M059J (cell line): ENCODE data around the gene KRT16. TPM values are rescaled to one million over a fixed set of nuclear protein-coding genes. Genes with fewer than 3 reads are reported as not detected.
"Not testable (repeated sequence)": the region's sequence is repeated elsewhere in the genome, so short reads cannot be mapped to it uniquely, and the experiment has no call there.

Source experiments
- DNase-seq: peaks from one replicate; pipeline ENCODE4 v3.0.0-alpha.2; 2012; ENCODE audit warnings: low read depth
- total RNA-seq: library from RNA; depleted of rRNA; stranded (reverse); fragments of >200 nt; shearing (Covaris generic); gene quantifications from 2 replicates; pipeline ENCODE4 v1.2.3, GENCODE V29; 2014

The KRT16 gene
- total RNA-seq, 1 experiment from 2014 or later = 0.15 TPM

DNA sequence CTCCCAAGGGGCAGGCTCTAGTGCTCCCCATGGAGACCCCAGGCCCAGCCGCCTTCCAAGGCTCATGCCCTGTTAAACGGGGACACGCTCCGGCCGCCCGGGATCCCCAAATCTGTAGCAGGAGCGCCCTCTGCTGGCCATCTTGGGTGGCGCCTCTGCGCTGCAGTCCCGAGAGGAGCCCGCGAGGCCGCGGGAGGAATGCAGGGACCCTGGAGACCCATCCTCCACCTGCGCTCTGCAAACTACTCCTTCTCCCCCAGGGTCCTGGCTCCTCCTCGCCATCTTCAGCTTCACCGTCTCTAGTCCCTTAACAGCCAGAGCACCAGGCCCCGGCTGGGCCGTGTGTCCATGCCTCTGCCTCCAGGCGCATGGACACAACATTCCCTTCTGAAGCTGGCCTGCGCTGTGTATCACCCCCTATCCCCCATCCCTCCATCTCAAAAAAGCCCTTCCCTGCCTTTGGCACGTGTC lies 35.4 kb upstream of the KRT16 start:
- DNase-seq = peak; percentile 71

DNA sequence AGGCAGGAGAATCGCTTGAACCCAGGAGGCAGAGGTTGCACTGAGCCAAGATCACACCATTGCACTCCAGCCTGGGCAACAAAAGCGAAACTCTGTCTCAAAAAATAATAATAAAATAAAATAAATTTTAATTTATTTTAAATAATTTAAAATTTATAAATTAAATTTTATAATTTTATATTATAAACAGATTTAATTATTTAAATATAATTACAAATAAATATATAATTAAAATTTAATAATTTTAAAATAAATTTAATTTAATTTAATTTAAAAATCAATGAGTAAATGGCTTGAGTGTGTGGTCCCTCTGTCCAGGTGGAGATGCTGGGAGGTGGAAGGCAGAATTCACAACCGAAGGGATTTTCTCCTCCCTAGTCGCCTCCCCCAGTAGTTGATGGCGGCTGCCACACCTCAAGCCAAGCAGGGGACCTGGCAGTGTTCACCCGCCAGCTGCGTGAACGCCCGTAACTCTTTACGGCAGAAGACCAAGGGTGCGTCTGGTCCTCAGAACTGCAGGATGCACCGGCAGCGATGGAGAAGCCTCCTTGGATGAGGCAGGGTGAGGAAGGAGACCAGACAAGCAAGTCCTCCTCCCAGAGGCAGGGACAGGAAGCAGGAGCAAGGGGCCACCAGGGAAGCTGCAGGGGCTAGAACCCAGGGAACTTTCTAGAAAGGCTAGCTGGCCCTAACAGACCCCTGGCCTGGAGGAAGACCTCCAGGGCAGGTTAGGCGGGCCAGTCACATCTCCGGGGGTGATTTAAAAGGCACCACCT lies 34.7 kb upstream of the KRT16 start:
- no peak for DNase-seq

DNA sequence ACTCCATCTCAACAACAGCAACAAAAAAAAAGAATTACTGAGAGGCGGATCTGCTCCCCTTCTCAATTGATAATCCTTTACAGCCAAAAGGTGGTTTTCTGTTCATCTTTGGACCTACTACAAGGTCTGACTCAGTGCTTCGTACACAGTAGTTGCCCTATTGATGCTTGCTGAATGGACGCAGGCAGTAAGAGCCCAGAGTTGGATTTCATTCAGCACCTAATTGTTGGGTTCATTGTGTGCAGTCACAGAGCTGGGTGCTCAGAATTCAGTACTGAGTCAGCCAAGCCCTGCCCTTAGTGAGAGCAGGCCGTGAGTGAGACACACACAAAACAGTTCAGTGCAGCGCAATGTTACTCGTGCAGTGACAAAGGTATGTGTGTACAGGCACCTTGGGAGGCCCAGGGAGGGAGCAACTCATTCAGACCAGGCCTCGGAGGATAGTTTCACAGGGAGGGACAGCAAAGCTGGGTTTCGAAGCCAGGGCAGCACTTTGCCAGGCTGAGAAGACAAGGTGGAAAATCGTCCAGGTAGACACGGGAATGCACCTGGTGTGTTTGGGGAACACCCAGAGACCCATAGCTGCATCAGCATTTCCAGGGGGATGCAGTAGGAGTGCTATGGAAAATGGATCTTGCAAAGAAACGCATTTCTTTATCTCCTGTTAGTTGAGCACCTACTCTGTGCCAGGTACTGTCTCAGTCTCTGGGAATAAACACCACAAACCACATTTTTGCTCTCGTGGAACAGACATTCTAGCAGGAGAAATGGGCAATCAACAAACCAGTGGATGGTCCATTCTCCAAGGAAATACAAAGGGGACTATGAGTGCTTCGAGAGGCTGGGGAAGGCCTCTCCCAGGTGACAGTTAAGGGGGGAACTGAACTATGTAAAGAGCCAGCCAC lies 29.9 kb upstream of the KRT16 start:
- DNase-seq = no peak

DNA sequence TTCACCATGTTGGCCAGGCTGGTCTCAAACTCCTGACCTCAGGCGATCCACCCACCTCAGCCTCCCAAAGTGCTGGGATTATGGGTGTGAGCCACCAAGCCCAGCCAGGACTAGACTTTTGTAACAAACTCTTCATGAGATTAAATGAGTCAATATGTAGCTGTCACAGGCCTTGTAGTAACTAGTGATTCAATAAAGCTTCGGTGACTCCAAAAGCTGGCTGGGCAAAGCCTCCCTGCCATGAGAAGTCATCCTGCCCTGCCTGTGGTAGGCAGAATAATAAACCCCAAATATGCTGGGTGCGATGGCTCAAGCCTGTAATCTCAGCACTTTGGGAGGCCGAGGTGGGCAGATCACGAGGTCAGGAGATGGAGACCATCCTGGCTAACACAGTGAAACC lies 28.0 kb upstream of the KRT16 start:
- DNase-seq = not testable (repeated sequence)

DNA sequence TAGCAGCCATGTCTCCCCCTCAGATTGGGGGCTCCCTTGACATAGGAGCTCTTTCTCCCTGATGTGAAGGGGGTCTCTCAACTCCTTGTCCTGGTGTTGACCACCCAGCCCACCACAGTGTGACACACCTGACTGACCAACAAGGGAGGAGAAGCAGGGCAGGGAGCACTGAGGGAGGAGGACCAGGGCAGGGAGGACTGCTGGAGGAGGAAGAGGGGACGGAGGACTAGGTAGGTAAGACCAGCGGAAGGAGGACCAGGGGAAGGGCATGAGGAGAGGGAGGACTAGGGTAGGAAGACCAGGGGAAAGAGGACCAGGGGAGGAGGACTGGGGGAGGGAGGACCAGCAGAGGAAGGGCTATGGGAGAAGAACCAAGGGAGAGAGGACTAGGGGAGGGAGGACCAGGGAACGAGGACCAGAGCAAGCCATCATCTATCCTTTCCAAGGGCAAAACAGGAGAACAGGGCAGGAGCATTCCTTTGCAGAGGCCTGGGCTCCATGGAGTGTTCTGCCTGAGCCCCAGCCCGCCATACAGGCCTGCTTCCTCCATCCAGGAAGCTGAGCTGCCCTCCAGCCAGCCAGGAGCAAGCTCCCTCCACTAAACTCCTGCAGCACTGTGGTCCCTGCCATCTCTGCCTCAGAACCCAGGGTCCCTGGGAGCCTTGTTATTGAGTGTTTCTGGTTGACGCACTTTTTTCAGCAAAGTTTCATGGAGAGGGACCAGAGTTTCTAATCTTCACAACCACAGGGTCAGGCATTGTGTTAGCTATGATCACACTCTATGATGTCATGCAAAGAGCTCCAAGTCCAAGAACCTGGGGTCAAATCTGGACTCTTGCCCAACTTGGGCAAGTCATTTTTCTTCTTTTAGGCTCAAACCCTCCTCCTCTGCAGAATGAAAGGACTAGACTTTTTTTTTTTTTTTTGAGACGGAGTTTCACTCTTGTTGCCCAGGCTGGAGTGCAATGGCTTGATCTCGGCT lies 27.2 kb upstream of the KRT16 start:
- no peak for DNase-seq

DNA sequence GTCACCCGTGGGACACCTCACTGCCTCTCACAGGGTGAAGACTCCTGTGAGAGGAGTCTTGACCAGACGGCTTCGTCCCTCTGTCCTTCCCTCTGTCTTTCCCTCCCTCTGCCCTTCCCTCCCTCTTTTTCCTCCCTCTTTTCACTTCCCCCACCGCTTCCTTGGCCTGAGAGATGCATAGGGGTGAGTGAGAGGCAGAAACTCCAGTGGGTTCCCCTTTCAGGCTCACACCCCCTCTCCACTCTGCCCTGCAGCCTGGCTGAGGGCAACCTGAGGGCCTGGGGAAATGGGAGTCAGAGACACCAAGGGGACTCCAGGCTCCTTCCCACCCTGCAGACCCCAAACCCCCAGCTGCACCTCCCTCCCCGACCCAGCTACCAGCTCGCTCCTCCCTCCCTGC lies 26.4 kb upstream of the KRT16 start:
- DNase-seq = no peak

DNA sequence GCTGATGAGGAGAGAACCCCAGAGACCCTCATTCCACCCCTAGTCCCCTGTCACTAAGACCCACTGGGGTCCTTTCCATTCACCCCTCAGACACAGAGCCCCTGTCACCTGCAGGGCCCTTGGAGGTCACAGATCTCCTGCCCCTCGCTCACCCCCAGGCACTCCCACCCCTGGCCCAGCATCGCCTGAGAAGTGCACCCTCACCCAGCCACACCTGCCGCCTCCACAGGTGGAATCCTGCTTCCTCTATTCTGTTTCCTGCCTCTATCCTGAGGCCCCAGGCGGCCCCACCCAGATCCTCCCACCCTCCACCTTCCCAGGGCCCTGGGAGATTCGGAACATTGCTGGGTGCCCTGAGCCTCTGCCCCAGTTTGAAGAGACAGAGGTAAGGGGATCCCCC lies 25.6 kb upstream of the KRT16 start:
- DNase-seq = no peak

DNA sequence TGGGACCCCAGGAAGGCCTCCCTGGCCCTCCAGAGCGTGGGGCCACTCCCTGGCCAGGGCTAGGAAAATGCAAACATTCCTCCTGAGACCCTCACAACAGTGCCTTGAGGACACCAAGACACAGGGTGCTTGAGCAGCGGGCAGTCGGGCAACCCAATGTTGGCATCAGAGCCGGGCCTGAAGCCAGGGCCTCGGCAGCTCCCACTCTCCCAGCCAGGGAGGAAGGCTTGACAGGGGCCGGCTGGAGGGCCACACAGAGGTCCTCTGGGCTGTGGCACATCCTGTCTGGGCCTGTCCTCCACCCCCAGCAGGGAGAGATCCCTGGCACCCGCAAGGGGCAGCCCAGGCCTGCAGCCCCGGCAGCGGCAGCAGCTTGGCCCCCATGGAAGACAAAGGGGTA lies 24.1 kb upstream of the KRT16 start:
- no peak for DNase-seq

DNA sequence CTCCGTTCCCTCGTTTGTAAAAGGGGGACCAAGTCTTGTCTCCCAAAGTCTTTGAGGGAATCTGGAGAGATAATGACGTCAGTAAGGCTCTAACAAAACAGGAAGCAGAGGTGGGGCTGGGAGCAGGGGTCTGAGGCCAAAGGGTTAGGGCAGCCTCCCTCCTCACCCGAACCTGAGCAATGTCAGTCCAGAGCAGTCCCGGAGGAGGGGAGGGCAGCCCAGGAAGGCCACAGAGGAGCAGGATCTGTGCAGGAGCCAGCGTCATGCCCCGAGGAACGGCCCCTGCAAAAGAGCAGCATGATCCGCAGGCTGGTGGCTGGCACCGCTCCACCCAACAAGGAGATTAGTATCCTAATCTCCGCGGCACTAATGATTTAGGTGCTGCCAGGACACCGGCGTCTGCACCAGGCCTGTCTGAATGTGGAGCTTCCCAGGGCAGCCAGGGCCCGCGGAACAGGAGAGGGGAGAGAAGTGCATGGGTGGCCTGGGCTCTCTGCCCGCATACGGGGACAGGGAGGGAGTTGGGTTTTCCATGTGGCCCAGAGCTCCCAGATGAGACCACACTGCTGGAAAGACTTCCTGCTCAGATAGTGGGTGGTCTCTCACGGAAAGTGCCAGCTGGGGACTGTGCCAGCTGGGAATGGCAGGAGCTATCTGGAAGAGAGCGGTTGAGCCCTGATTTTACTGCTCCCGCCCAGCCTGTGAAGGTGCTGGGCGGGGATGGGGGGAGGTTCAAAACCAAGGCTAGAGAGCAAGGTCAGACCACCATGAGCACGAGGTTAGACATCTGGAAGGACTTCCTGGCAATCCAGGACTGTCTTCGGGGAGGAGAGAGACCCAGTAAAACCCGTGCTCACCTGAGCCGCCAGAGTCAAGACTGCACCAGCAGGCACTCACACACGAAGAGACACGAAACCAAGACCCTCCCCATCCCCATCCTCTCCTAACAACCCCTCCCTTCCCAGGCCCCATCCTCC lies 22.8 kb upstream of the KRT16 start:
- no peak for DNase-seq

DNA sequence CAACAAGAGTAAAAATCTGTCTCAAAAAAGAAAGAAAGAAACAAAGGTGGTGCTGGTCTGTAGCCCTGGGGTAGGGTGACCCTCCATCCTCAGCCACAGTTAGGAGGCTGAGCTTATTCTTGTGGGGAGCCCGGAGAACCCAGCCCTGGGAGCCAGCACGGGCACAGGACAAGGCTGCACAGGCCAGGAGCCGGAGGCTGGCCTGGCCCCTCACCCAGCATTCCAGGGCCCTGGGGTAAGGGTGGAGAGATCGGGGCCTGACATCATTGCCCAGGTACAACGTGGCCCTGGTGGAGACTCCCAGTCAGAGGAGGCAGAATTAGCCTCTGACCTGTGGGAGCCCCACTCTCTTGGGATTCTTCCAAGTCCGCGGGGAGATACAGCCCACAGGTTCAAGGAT lies 22.1 kb upstream of the KRT16 start:
- DNase-seq = no peak

DNA sequence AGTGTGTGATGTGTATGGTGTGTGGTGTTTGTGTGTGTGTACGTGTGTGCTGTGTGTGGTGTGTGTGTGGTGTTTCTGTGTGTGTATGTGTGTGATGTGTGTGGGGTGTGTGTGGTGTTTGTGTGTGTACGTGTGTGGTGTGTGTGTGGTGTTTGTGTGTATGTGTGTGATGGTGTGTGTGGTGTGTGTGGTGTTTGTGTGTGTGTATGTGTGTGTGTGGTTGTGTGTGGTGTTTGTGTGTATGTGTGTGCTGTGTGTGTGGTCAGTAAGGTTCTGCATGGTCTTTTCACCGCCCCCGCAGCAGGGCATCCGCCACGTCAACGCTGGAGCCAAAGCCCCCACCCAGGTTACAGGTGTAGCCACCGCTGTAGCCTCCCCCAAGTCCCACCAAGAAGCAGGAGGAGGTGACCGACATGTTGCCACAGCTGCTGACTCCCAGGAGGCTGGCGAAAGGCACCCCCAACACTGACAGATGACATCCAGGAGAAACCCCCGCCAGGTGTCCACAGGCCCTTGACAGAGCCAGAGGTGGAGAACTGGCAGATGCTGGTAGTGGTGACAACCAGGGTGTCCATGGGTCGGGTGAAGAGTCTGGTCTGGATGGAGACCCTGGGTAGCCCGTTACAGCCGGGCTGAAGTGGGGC lies 21.1 kb upstream of the KRT16 start:
- no peak for DNase-seq

DNA sequence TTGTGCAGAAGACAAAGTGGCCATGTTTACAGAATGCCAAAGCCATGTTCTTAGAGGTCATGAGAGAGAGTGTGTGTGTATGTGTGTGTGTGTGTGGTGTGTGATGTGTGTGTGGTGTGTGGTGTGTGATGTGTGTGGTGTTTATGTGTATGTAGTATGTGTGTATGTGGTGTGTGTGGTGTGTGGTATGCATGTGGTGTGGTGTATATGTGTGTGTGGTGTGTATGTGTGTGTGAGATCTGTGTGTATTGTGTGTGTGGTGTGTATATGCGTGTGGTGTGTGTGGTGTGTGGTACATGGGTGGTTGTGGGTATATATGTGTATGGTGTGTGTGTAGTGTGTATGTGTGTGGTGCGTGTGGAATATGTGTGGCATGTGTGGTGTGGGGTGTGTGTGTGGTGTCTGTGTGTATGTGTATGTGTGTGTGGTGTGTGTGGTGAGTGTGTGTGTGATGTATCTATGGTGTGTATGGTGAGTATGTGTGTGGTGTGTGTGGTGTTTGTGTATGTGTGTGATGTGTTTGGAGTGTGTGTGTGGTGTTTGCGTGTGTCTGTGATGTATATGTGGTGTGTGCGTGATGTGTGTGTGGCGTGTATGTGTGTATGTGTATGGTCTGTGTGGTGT lies 20.0 kb upstream of the KRT16 start:
- no peak for DNase-seq

DNA sequence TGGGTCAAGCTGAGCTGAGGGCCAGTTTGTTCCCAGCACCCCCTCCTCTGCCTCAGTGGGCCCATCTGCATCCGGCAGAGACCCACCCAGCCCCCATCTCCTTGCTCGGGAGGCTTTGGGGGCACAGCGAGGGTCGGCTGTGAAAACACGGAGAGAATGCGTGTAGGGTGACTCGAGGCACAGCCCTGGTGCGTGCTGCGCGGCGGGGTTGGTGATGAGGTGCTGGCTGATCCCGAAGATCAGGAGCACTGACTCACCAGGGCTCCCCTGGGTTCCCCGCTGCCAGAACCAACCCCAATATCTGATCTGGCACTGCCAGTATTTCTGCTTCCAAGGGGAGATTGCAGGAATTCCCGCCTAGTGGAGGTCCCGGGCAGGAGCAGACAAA lies 19.3 kb upstream of the KRT16 start:
- no peak for DNase-seq

DNA sequence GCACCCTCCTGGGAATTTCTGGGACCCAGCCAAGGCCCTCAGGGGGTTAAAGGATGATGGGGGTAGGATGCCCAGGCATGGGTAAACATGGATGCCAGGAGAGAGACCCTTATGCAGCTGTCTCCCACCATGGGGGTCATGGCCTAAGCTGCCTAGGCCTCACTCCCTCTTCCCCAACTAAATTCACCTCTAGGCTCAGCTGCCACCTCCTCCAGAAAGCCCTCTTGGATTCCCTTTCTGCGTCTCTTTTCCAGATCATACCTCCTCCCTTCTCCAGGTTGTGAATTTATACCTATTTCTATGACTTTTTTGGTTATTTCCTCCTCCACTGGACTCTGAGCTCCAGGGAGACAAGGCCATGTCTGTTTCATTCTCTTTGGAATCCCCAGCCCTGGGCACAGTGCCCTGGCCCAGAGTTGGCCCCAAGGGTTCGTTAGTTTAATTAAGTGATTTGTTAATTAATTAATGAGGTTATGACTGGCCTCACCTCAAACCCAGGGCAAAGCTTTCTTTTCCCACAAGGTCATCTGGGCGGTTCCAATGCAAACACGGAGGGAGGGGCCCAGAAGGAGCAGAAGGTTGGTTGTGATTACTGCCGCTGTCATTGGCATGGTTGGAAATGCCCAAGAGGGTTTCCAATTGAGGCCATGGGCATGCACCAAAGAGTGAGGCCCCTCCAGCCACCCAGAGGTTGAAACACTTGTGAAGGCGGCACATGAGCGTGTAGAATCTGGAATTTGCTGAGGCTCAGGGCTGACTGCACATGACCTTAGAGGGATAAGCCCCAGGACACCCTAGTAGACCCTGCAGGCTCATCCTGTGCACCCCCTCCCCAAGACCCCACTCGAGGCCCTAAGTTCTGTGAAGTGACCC lies 18.7 kb upstream of the KRT16 start:
- DNase-seq = no peak

DNA sequence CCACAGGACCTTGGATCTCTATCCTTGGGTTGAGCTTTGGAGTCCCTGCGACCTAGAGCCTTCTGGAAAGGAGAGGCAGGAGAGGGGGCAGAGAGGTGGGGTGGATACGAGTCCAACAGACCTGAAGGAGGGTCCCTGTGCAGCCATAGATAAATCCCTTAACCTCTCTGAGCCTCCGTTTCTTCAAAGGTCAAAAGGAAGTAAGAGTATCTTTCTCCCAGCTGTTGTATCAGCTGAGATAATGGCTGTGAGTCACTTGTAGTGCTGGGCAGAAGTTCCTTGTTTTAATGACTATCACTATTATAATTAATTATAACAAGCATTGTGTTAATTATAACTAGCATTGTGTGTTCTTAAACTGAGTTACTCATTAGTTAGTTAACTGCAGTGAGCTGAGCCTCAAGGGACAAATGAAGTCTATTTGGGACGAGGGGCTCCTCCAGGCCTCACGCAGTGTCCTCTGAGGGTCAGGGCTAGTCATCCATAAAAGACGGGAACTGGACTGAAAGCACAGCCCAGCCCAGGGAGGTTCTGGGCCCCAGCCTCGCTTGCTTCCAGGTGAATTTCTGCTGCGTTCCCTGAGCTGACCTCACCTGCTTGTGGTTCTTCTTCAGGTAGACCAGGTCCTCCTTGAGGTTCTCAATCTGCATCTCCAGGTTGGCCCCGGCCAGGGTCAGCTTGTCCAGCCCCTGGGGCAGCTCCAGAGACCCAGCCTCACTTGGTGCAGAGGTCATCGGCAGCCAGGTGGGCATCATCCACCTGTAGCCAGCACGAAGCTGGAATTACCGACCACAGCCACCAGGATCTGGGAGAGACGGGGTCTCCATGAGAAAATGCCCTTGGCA lies 17.5 kb upstream of the KRT16 start:
- DNase-seq = no peak

DNA sequence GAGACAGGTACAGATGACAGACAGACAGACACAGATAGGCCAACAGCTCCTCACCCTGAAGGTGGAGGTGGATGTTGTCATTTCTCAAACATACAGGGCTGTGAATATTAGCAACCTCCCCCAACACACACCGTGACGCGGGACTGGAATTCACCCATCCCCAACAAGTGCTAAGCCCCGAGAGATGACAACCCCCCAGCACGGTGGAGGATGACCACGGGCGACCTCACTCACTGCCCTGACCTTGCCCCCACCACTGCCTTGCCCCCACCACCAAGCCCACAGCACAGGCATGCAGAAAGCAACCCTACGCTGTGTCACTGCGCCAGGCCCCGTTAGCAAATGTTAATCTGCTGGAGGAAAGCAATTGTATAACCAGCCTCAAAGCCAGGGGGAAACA lies 16.7 kb upstream of the KRT16 start:
- no peak for DNase-seq

DNA sequence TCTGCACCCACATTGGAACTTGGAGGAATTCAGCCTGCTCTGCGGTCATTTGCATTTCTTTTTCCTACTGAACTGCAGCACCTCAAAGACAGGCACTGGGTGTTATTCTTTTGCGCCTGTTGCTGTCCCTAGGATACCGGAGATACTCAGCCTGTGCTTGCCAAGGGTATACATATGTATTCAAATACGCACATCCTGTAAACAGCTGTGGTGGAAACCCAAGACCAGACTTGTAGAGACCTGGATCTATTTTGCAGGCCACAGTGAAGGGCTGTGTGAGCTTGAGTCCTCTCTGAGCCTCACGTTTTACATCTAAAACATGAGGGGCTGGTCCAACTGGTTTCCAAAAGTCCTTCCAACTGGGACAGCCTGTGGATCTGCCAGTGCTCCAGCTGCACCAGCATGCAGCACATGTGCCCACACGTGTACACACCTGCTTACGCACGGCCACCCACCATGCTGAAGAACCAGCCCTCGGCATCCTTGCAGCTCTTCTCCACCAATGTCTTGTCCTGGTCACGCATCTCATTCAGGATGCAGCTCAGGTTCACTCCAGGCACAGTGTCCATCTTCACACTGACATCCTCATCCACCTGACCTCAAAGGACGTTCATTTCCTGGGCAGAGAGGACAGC lies 16.2 kb upstream of the KRT16 start:
- DNase-seq = not testable (repeated sequence)
